IPS DF 6.9 (cell line): ENCODE results near the gene USP7.
"Not testable (repeated sequence)": the region's sequence is repeated elsewhere in the genome, so short reads cannot be mapped to it uniquely, and the experiment has no call there.

Source experiments
- DNase-seq: peaks from one replicate; pipeline ENCODE4 v3.0.0-alpha.2; 2013; ENCODE audit warnings: low read depth, low spot score
- H3K27ac ChIP-seq: one replicate; pipeline ENCODE4 v1.5.1; 2013; ENCODE audit warnings: low read length, control low read depth
- H3K27me3 ChIP-seq: 2 replicates; pipeline ENCODE4 v1.6.1; 2013; ENCODE audit warnings: mild to moderate bottlenecking, low read length; ENCODE audit not compliant: control insufficient read depth, insufficient read depth
- H3K36me3 ChIP-seq: 2 replicates; pipeline ENCODE4 v1.6.1; 2013; ENCODE audit warnings: low read length; ENCODE audit not compliant: control insufficient read depth, insufficient read depth
- H3K4me1 ChIP-seq: 2 replicates; pipeline ENCODE4 v1.6.1; 2013; ENCODE audit warnings: low read length; ENCODE audit not compliant: control insufficient read depth, insufficient read depth
- H3K4me3 ChIP-seq: 2 replicates; pipeline ENCODE4 v1.5.1; 2013; ENCODE audit warnings: mild to moderate bottlenecking, low read length
- H3K9me3 ChIP-seq: 2 replicates; pipeline ENCODE4 v1.6.1; 2013; ENCODE audit warnings: low read length, inconsistent platforms; ENCODE audit not compliant: control insufficient read depth, insufficient read depth
- WGBS: extraction: QIAGEN DNeasy Blood & Tissue Kit; methylation state at CpG from one replicate; pipeline ENCODE4 v1.1.7; 2013; ENCODE audit warnings: mixed read lengths, missing lambda C conversion rate; ENCODE audit not compliant: insufficient read length, insufficient coverage; 5-methylcytosine and 5-hydroxymethylcytosine counted together

Gene USP7

GRCh38 chr16:8975039-8975438 lies 11.3 kb upstream of the USP7 start:
- H3K4me3 ChIP-seq = no peak overlapping the region
- no CpG with 5 or more reads among the region's 11 CpGs for WGBS
- no peak overlapping the region for H3K27ac ChIP-seq
- no peaks in the 10 kb centered on the region for H3K4me1 ChIP-seq
- DNase-seq = no peak
- no peaks in the 10 kb centered on the region for H3K36me3 ChIP-seq
- H3K27me3 ChIP-seq = no peaks in the 10 kb centered on the region
- H3K9me3 ChIP-seq = no peaks in the 10 kb centered on the region

GRCh38 chr16:8972843-8973586 lies 9.3 kb upstream of the USP7 start:
- Histone ChIP-seq H3K4me3 (no peak overlapping the region), H3K9me3 (no peaks in the 10 kb centered on the region), H3K27me3 (no peaks in the 10 kb centered on the region), H3K27ac (no peak overlapping the region), H3K36me3 (no peaks in the 10 kb centered on the region), H3K4me1 (no peaks in the 10 kb centered on the region)
- DNase-seq = no peak
- no CpG with 5 or more reads among the region's 7 CpGs for WGBS

GRCh38 chr16:8971416-8971815 lies 7.7 kb upstream of the USP7 start:
- Histone ChIP-seq H3K9me3 (no peaks in the 10 kb centered on the region), H3K27me3 (no peaks in the 10 kb centered on the region), H3K27ac (no peak overlapping the region), H3K4me3 (no peak overlapping the region), H3K36me3 (no peaks in the 10 kb centered on the region), H3K4me1 (no peaks in the 10 kb centered on the region; the same call in 1 of the 2 replicates)
- DNase-seq = no peak
- WGBS = no CpG with 5 or more reads among the region's 1 CpG

DNA sequence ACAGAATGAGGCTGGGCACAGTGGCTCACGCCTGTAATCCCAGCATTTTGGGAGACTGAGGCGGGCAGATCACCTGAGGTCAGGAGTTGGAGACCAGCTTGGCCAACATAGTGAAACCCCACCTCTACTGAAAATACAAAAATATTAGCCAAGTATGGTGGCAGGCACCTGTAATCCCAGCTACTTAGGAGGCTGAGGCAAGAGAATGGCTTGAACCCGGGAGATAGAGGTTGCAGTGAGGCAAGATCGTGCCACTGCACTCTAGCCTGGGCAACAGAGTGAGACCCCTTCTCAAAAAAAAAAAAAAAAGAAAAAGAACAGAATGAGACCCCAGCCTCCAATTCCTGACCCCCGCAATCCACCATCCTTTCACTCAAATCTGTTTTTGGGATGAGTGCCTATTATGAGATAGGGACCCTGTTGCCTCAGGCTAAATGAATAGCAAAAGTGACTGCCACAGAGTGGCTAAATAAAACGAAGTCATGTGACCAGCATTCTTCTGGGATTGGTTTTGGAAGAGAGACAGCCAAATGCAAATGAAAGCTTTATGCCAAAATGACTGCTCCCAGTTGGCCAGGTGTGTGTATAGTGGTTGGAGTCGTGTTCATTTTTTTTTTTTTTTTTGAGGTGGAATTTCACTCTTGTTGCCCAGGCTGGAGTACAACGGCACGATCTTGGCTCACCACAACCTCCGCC lies 5.6 kb upstream of the USP7 start:
- H3K27me3 ChIP-seq, H3K9me3 ChIP-seq, H3K27ac ChIP-seq, H3K4me3 ChIP-seq, DNase-seq, H3K4me1 ChIP-seq, H3K36me3 ChIP-seq: not testable (repeated sequence)
- WGBS = no CpG with 5 or more reads among the region's 10 CpGs

DNA sequence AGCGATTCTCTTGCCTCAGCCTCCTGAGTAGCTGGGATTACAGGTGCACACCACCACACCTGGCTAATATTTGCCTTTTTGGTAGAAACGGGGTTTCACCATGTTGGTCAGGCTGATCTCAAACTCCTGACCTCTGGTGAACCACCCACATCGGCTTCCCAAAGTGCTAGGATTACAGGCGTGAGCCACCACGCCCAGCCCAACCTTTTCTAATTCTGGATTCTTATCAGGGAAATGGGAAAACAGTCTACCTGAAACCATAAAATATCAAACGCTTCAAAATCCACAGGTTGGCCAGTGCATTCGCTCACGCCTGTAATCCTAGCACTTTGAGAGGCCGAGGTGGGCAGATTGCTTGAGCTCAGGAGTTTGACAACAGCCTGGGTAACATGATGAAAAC lies 4.3 kb upstream of the USP7 start:
- not testable (repeated sequence) for H3K4me3 ChIP-seq, H3K9me3 ChIP-seq, H3K36me3 ChIP-seq, H3K4me1 ChIP-seq, H3K27ac ChIP-seq, H3K27me3 ChIP-seq, DNase-seq
- WGBS = no CpG with 5 or more reads among the region's 9 CpGs

- H3K27ac ChIP-seq = no peak overlapping the region
- no peak for DNase-seq
- no CpG with 5 or more reads among the region's 8 CpGs for WGBS
Observed at GRCh38 chr16:8967132-8967821, 3.6 kb upstream of the USP7 start.

GRCh38 chr16:8966817-8967131 lies 3.1 kb upstream of the USP7 start:
- peaks cover 2% of the 10 kb centered on the region; the same call in 1 of the 2 replicates for H3K4me1 ChIP-seq
- H3K9me3 ChIP-seq = no peaks in the 10 kb centered on the region
- H3K36me3 ChIP-seq = no peaks in the 10 kb centered on the region
- DNase-seq = no peak
- H3K27me3 ChIP-seq = no peaks in the 10 kb centered on the region
- no CpG with 5 or more reads among the region's 3 CpGs for WGBS
- no peak overlapping the region for H3K27ac ChIP-seq
- H3K4me3 ChIP-seq = no peak overlapping the region

More at GRCh38 chr16:8967132-8967821, 3.6 kb upstream of the USP7 start:
- Histone ChIP-seq H3K4me1 (no peaks in the 10 kb centered on the region; the same call in 1 of the 2 replicates), H3K27me3 (no peaks in the 10 kb centered on the region), H3K4me3 (no peak overlapping the region), H3K36me3 (no peaks in the 10 kb centered on the region), H3K9me3 (no peaks in the 10 kb centered on the region)

GRCh38 chr16:8964462-8964861 lies 756 bp upstream of the USP7 start:
- Histone ChIP-seq H3K27me3 (no peaks in the 10 kb centered on the region), H3K4me3 (peak overlapping the region; percentile 35; the same call in 1 of the 2 replicates), H3K27ac (no peak overlapping the region), H3K36me3 (no peaks in the 10 kb centered on the region), H3K9me3 (no peaks in the 10 kb centered on the region), H3K4me1 (peaks cover 9% of the 10 kb centered on the region; the same call in 1 of the 2 replicates)
- no peak for DNase-seq
- no CpG with 5 or more reads among the region's 6 CpGs for WGBS

- Histone ChIP-seq H3K4me1 (peaks cover 16% of the 10 kb centered on the region), H3K27ac (no peak overlapping the region)
- DNase-seq = no peak
Observed at GRCh38 chr16:8963010-8963820, 491 bp downstream of the USP7 start.

GRCh38 chr16:8962393-8963009 lies 1.2 kb downstream of the USP7 start:
- Histone ChIP-seq H3K4me1 (peaks cover 16% of the 10 kb centered on the region), H3K4me3 (peak overlapping the region; percentile 77), H3K27ac (no peak overlapping the region), H3K27me3 (no peaks in the 10 kb centered on the region), H3K36me3 (no peaks in the 10 kb centered on the region), H3K9me3 (no peaks in the 10 kb centered on the region)
- no peak for DNase-seq
- no CpG with 5 or more reads among the region's 50 CpGs for WGBS

More at GRCh38 chr16:8963010-8963820, 491 bp downstream of the USP7 start:
- no peaks in the 10 kb centered on the region for H3K9me3 ChIP-seq
- H3K4me3 ChIP-seq = peak overlapping the region; percentile 77
- H3K27me3 ChIP-seq = no peaks in the 10 kb centered on the region
- no CpG with 5 or more reads among the region's 146 CpGs for WGBS
- no peaks in the 10 kb centered on the region for H3K36me3 ChIP-seq
